DND-41 (cell line): Measurements from ENCODE around the gene FASTKD3.

Experiments
- ATAC-seq: fragments of 200-7000 bp; cut with Tn5 transposase; 3 replicates; pipeline ENCODE4 v1.9.1; 2021; ENCODE audit warnings: low read depth; ENCODE audit not compliant: insufficient read depth
- DNase-seq: peaks from one replicate; pipeline ENCODE4 v3.0.0-alpha.2; 2020
- H2AFZ ChIP-seq: 2 replicates; pipeline ENCODE4 v1.6.0; 2012; ENCODE audit warnings: low read depth, low read length
- H3K27ac ChIP-seq: 2 replicates; pipeline ENCODE4 v1.5.1; 2012; ENCODE audit warnings: low read length, inconsistent platforms
- H3K27me3 ChIP-seq: fragments of 200-600 bp; sonication (generic); 2 replicates; pipeline ENCODE4 v1.6.0; 2012; ENCODE audit warnings: low read length, mild to moderate bottlenecking, inconsistent platforms; ENCODE audit not compliant: insufficient read depth, poor library complexity
- H3K36me3 ChIP-seq: 2 replicates; pipeline ENCODE4 v1.5.1; 2012; ENCODE audit warnings: low read length, inconsistent platforms; ENCODE audit not compliant: insufficient read depth
- H3K4me1 ChIP-seq: 2 replicates; pipeline ENCODE4 v1.5.1; 2012; ENCODE audit warnings: mild to moderate bottlenecking, low read length; ENCODE audit not compliant: insufficient read depth
- H3K4me2 ChIP-seq: 2 replicates; pipeline ENCODE4 v1.6.0; 2012; ENCODE audit warnings: mild to moderate bottlenecking, moderate library complexity, low read length, inconsistent platforms; ENCODE audit not compliant: insufficient read depth
- H3K4me3 ChIP-seq, 2 experiments: fragments of 200-600 bp in 1 of 2; shearing (Covaris generic) in 1 of 2; 2 replicates each; pipeline ENCODE4 v1.5.1; 2012 to 2016; ENCODE audit warnings: inconsistent platforms in 2 of 2, low read length in 2 of 2, mild to moderate bottlenecking in 2 of 2, low read depth in 1 of 2, moderate library complexity in 1 of 2
- H3K79me2 ChIP-seq: 2 replicates; pipeline ENCODE4 v1.6.0; 2012; ENCODE audit warnings: low read length, inconsistent platforms; ENCODE audit not compliant: insufficient read depth
- H3K9ac ChIP-seq: 2 replicates; pipeline ENCODE4 v1.6.0; 2012; ENCODE audit warnings: low read depth, mild to moderate bottlenecking, inconsistent platforms, low read length, moderate library complexity
- H3K9me3 ChIP-seq: 2 replicates; pipeline ENCODE4 v1.5.1; 2012; ENCODE audit warnings: low read length, moderate library complexity, mild to moderate bottlenecking, inconsistent platforms; ENCODE audit not compliant: insufficient read depth, severe bottlenecking
- H4K20me1 ChIP-seq: 2 replicates; pipeline ENCODE4 v1.6.0; 2012; ENCODE audit warnings: low read length; ENCODE audit not compliant: insufficient read depth
- EZH2 ChIP-seq: IDR thresholded peaks from 3 replicates; pipeline ENCODE4 v1.6.1; 2012; ENCODE audit warnings: borderline replicate concordance, low read depth, mild to moderate bottlenecking, moderate library complexity, low read length, inconsistent platforms; ENCODE audit not compliant: severe bottlenecking
- TF ChIP-seq, protein P1 (sequence below): IDR thresholded peaks from 2 replicates; pipeline ENCODE4 v1.5.1; 2012; ENCODE audit warnings: borderline replicate concordance, low read length, moderate library complexity, mild to moderate bottlenecking; ENCODE audit not compliant: poor library complexity, severe bottlenecking; ENCODE audit errors: extremely low read depth

FASTKD3 gene

DNA sequence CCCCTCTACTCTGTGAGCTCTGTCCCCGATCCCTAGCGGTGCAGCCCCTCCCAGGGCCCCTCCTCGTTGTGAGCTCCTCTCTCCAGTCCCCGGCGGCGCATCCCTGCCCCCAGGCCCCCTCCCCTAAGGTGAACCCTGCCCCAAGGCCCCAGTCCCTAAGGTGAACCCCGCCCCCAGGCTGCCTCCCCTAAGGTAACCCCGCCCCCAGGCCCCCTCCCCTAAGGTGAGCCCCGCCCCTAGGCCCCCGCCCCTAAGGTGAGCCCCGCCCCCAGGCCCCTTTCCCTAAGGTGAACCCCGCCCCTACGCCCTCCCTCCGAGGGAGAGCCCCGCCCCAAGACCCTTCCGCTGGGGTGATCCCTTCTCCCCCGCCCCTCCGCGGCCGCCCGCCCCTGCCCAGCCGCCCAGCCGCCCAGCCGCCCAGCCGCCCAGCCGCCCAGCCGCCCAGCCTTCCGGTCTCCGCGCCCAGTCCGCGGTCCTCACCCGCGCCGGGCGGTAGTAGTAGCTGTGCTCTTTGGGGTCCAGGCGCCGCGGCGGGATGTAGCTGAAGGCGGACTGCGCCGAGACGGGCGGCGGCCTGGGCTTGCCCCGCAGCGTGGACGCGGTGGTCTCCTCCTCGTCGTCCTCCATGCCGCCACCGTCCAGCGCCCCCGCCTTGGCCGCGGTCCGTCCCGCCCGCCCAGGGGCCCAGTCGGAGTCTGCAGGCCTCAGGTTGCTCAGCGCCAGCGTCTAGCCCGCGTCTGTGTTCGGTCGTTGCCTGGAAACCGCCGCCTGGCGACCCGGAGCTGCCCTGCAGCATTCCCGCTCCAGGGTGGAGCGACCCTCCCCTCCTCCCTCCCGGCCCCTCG lies 18.2 kb downstream of the FASTKD3 start, which contains the start of gene CFAP90:
CFAP90 (minus strand) TSS at position 739 of the 845 bp plus-strand sequence; CDS start at position 627, 112 bp downstream.
- Histone ChIP-seq H2AFZ (no peak within 1 kb of the TSS), H3K27ac (no peak within 1 kb of the TSS), H3K36me3 (no peaks in the 10 kb centered on the region), H3K9me3 (peaks cover 5% of the 10 kb centered on the region), H3K27me3 (no peaks in the 10 kb centered on the region), H4K20me1 (no peaks in the 10 kb centered on the region), H3K4me1 (no peaks in the 10 kb centered on the region), H3K79me2 (no peaks in the 10 kb centered on the region), H3K9ac (no peak within 1 kb of the TSS), H3K4me2 (no peak within 1 kb of the TSS), H3K4me3 (no peak within 1 kb of the TSS)
- ATAC-seq (no peak), DNase-seq (no peak)
- TF ChIP-seq EZH2: no peak
- TF ChIP-seq, protein P1, sequence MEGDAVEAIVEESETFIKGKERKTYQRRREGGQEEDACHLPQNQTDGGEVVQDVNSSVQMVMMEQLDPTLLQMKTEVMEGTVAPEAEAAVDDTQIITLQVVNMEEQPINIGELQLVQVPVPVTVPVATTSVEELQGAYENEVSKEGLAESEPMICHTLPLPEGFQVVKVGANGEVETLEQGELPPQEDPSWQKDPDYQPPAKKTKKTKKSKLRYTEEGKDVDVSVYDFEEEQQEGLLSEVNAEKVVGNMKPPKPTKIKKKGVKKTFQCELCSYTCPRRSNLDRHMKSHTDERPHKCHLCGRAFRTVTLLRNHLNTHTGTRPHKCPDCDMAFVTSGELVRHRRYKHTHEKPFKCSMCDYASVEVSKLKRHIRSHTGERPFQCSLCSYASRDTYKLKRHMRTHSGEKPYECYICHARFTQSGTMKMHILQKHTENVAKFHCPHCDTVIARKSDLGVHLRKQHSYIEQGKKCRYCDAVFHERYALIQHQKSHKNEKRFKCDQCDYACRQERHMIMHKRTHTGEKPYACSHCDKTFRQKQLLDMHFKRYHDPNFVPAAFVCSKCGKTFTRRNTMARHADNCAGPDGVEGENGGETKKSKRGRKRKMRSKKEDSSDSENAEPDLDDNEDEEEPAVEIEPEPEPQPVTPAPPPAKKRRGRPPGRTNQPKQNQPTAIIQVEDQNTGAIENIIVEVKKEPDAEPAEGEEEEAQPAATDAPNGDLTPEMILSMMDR: no peak

DNA sequence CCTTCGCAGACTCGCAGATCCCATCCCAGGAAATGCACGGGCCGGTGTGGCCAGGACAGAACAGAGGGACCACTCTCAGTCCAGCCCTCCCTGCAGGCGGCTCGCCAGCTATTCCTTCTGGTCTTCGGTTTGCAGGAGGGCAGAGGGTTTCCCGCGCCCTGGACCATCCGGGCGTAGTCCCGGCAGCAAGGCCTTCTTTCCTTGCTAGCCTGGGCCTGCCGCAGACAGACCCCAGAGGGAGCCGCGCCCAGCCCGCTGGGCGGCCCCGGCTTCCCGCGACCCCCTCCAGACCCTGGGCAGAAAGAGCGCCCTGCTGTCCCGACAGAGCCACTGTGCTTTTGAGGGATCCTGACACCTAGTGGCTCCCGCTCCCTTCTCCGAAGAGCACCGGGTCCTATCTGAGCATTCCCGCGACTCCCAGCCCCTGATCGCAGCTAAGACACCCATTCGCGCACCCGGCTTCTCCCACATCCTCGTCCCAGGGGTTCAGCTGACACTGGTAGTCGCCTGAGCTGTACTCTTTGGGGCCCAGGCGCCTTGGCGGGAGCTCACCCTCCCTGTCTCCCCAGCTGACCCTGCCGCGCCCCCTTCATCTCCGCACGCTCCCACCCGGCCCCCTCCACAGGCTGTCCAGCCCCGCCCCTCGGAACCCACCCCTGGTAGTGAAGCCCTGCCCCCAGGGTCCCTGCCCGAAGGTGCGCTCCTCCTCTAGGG lies 19.0 kb downstream of the FASTKD3 start:
- H3K9ac ChIP-seq: no peak overlapping the region
- no peak for DNase-seq
- no peaks in the 10 kb centered on the region for H4K20me1 ChIP-seq
- H2AFZ ChIP-seq: no peak overlapping the region
- ATAC-seq: no peak
- H3K4me1 ChIP-seq: no peaks in the 10 kb centered on the region
- H3K4me3 ChIP-seq: no peak overlapping the region
- H3K9me3 ChIP-seq: peaks cover 5% of the 10 kb centered on the region
- H3K27ac ChIP-seq: no peak overlapping the region
- no peak overlapping the region for H3K4me2 ChIP-seq
- peaks cover 5% of the 10 kb centered on the region for H3K27me3 ChIP-seq
- no peaks in the 10 kb centered on the region for H3K36me3 ChIP-seq
- no peak for TF ChIP-seq EZH2
- TF ChIP-seq, protein P1: no peak
- H3K79me2 ChIP-seq: no peaks in the 10 kb centered on the region

- no peak for ATAC-seq
- no peak for TF ChIP-seq EZH2
- TF ChIP-seq, protein P1: no peak
- Histone ChIP-seq H3K4me3 (no peak overlapping the region), H2AFZ (no peak overlapping the region), H3K9ac (no peak overlapping the region), H3K9me3 (peaks cover 5% of the 10 kb centered on the region), H3K27ac (no peak overlapping the region), H3K79me2 (no peaks in the 10 kb centered on the region), H3K4me2 (no peak overlapping the region), H4K20me1 (no peaks in the 10 kb centered on the region), H3K27me3 (peaks cover 5% of the 10 kb centered on the region), H3K36me3 (no peaks in the 10 kb centered on the region), H3K4me1 (no peaks in the 10 kb centered on the region)
- DNase-seq: no peak
Measured at GRCh38 chr5:7848296-7848695, 20.5 kb downstream of the FASTKD3 start.
